ENCODE measurements around the gene TTN.

The TTN gene

GRCh38 chr2:178733975-178734374 is 73.2 kb downstream of the TTN start:
- Histone ChIP-seq H3K9ac (ENCODE audit: low read depth, low read length) (no peak overlapping the region), H3K4me2 (ENCODE audit: low read length) (no peak overlapping the region), H3K9me3 (replicated peaks; ENCODE audit: low read length) (no peaks in the 10 kb centered on the region), H3K4me3 (ENCODE audit: low read length) (no peak overlapping the region), H3K4me1 (ENCODE audit: control insufficient read depth, insufficient read depth, low read length) (no peaks in the 10 kb centered on the region), H3K27me3 (ENCODE audit: control insufficient read depth, insufficient read depth, low read length) (no peaks in the 10 kb centered on the region), H3K36me3 (ENCODE audit: insufficient read depth, low read length) (no peaks in the 10 kb centered on the region)

DNA sequence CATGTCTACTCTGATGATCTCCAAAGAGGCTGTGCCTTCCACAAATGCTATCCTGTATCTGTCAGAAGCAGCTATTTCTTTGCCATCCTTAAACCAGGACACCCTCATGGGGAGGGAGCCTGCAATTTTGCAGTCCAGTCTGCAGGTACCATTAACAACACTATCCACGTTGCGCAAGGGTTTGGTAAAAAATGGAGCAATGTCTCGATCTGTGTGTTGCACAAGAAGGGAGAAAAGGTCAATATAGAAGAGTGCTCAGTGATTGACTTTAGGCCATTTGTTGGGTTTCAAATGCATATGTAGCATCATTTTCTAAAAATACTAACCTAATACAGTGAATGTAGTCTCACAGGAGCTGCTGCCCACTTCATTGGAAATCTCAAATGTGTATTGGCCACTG is 74.3 kb downstream of the TTN start:
- H3K4me1 ChIP-seq (ENCODE audit: control insufficient read depth, insufficient read depth, low read length) = no peaks in the 10 kb centered on the region
- H3K9me3 ChIP-seq (replicated peaks; ENCODE audit: low read length) = no peaks in the 10 kb centered on the region
- H3K4me2 ChIP-seq (ENCODE audit: low read length) = no peak overlapping the region
- H3K36me3 ChIP-seq (ENCODE audit: insufficient read depth, low read length) = no peaks in the 10 kb centered on the region
- H3K4me3 ChIP-seq (ENCODE audit: low read length) = no peak overlapping the region
- no peak overlapping the region for H3K9ac ChIP-seq (ENCODE audit: low read depth, low read length)
- H3K27me3 ChIP-seq (ENCODE audit: control insufficient read depth, insufficient read depth, low read length) = no peaks in the 10 kb centered on the region

DNA sequence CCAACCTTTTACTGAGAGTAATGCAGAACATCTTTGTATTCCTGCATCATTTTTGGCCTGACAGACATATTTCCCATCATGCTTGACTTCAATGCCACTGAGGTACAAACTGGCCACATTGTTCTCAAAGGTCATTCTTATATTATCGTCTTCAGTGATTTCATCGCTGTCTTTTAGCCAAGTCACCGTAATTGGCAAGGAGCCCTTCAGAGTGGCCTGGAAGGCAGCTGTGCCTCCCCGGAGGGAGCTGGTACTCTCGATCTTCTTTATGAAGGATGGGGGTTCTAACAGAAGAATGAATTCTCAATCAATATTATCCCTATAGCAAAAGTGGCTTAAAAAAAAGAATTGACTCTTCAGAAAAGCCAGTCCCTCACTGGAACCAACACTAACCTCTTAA is 75.9 kb downstream of the TTN start:
- no peak overlapping the region for H3K4me2 ChIP-seq (ENCODE audit: low read length)
- H3K36me3 ChIP-seq (ENCODE audit: insufficient read depth, low read length) = no peaks in the 10 kb centered on the region
- H3K4me3 ChIP-seq (ENCODE audit: low read length) = no peak overlapping the region
- no peak overlapping the region for H3K9ac ChIP-seq (ENCODE audit: low read depth, low read length)
- no peaks in the 10 kb centered on the region for H3K27me3 ChIP-seq (ENCODE audit: control insufficient read depth, insufficient read depth, low read length)
- no peaks in the 10 kb centered on the region for H3K4me1 ChIP-seq (ENCODE audit: control insufficient read depth, insufficient read depth, low read length)
- no peaks in the 10 kb centered on the region for H3K9me3 ChIP-seq (replicated peaks; ENCODE audit: low read length)

GRCh38 chr2:178730049-178730448 is 77.2 kb downstream of the TTN start:
- Histone ChIP-seq H3K9me3 (replicated peaks; ENCODE audit: low read length) (no peaks in the 10 kb centered on the region), H3K9ac (ENCODE audit: low read depth, low read length) (no peak overlapping the region), H3K4me1 (ENCODE audit: control insufficient read depth, insufficient read depth, low read length) (no peaks in the 10 kb centered on the region), H3K4me3 (ENCODE audit: low read length) (no peak overlapping the region), H3K36me3 (ENCODE audit: insufficient read depth, low read length) (no peaks in the 10 kb centered on the region), H3K4me2 (ENCODE audit: low read length) (no peak overlapping the region), H3K27me3 (ENCODE audit: control insufficient read depth, insufficient read depth, low read length) (no peaks in the 10 kb centered on the region)

DNA sequence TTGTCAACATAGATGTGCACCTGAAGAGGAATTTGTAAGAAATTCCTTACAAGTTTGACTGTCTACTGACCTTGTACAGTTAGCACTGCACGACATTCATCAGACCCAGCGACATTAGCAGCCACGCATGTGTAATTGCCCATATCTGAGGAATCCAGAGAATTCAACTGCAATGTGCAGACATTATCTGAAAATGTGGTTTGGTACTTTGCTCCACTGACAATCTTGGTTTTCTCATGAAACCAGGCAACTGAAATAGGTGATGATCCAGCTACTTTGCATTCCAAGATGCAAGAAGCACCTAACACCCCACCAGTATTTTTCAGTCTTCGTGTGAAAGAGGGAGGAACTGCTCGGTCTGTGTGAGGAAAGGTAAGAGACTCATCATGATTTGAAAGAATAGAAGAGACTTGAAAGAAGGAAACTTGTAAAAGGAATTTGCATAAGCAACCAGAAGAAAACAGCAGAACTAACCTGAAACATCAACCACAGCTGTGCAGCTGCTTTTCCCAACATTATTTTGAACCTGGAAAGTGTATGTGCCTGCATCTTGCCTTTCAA is 83.4 kb downstream of the TTN start:
- no peak overlapping the region for H3K4me3 ChIP-seq (ENCODE audit: low read length)
- H3K4me2 ChIP-seq (ENCODE audit: low read length) = no peak overlapping the region
- peaks cover 4% of the 10 kb centered on the region for H3K27me3 ChIP-seq (ENCODE audit: control insufficient read depth, insufficient read depth, low read length)
- H3K9ac ChIP-seq (ENCODE audit: low read depth, low read length) = no peak overlapping the region
- no peaks in the 10 kb centered on the region for H3K36me3 ChIP-seq (ENCODE audit: insufficient read depth, low read length)
- no peaks in the 10 kb centered on the region for H3K4me1 ChIP-seq (ENCODE audit: control insufficient read depth, insufficient read depth, low read length)
- no peaks in the 10 kb centered on the region for H3K9me3 ChIP-seq (replicated peaks; ENCODE audit: low read length)

GRCh38 chr2:178722296-178722695 is 84.9 kb downstream of the TTN start:
- Histone ChIP-seq H3K36me3 (ENCODE audit: insufficient read depth, low read length) (no peaks in the 10 kb centered on the region), H3K9ac (ENCODE audit: low read depth, low read length) (no peak overlapping the region), H3K4me1 (ENCODE audit: control insufficient read depth, insufficient read depth, low read length) (no peaks in the 10 kb centered on the region), H3K4me3 (ENCODE audit: low read length) (no peak overlapping the region), H3K9me3 (replicated peaks; ENCODE audit: low read length) (no peaks in the 10 kb centered on the region), H3K4me2 (ENCODE audit: low read length) (no peak overlapping the region), H3K27me3 (ENCODE audit: control insufficient read depth, insufficient read depth, low read length) (peaks cover 4% of the 10 kb centered on the region)

DNA sequence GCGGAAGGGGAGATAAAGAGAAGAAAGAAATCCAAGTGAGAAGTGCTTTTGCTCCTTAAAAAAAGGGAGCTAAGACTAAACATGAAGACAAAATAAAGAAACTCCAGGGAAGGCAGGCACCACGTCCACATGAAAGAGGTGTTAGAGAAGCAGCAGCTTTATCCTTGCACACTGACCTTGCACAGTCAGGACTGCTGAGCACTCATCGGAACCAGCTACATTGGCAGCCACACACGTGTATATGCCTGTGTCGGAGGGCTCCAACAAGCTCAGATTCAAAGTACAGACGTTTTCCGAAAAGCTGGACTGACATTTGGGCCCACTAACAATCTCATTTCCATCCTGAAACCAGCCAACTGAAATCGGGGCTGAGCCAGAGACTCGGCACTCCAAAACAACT is 88.2 kb downstream of the TTN start:
- Histone ChIP-seq H3K36me3 (ENCODE audit: insufficient read depth, low read length) (no peaks in the 10 kb centered on the region), H3K27me3 (ENCODE audit: control insufficient read depth, insufficient read depth, low read length) (peaks cover 4% of the 10 kb centered on the region), H3K9me3 (replicated peaks; ENCODE audit: low read length) (no peaks in the 10 kb centered on the region), H3K4me1 (ENCODE audit: control insufficient read depth, insufficient read depth, low read length) (no peaks in the 10 kb centered on the region), H3K4me3 (ENCODE audit: low read length) (no peak overlapping the region), H3K4me2 (ENCODE audit: low read length) (no peak overlapping the region), H3K9ac (ENCODE audit: low read depth, low read length) (no peak overlapping the region)

DNA sequence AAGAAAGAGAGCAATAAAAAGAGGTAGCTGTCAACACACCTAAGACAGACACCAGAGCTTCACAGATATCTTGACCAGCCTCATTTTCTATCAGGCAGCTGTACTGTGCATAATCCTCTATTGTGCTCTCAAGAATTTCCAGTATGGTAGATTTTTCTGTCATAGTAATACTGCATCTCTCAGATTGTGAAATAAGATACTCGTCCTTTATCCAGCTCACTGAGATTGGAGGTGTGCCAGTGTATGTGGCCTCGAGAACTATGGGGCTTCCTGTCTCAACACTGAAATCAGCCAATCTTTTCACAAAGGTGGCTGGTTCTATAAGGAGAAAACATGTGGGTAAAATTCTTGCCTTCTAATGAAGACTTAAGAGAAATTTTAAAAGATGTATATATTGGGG is 88.9 kb downstream of the TTN start:
- no peaks in the 10 kb centered on the region for H3K36me3 ChIP-seq (ENCODE audit: insufficient read depth, low read length)
- H3K4me2 ChIP-seq (ENCODE audit: low read length) = no peak overlapping the region
- H3K9me3 ChIP-seq (replicated peaks; ENCODE audit: low read length) = no peaks in the 10 kb centered on the region
- H3K9ac ChIP-seq (ENCODE audit: low read depth, low read length) = no peak overlapping the region
- peaks cover 4% of the 10 kb centered on the region for H3K27me3 ChIP-seq (ENCODE audit: control insufficient read depth, insufficient read depth, low read length)
- no peaks in the 10 kb centered on the region for H3K4me1 ChIP-seq (ENCODE audit: control insufficient read depth, insufficient read depth, low read length)
- H3K4me3 ChIP-seq (ENCODE audit: low read length) = no peak overlapping the region

DNA sequence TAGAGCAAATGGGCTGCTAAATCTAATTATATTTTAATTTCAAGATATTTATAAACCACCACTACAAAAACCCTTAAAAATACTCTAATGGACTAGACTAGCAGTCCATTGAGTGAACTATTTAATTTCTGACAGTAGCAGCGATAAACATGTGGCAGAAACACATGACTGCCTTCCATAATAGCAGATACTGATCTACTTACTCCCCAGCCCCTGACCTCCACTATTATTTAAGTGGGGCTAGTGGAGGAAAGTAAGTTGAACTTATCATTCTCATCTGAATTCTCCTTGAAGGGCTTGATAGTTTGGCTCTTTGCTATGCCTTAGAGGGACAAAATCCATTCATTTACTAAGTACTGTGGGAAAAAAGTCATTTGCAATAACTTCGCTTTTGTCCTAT is 90.8 kb downstream of the TTN start:
- Histone ChIP-seq H3K9ac (ENCODE audit: low read depth, low read length) (no peak overlapping the region), H3K36me3 (ENCODE audit: insufficient read depth, low read length) (no peaks in the 10 kb centered on the region), H3K4me1 (ENCODE audit: control insufficient read depth, insufficient read depth, low read length) (no peaks in the 10 kb centered on the region), H3K4me3 (ENCODE audit: low read length) (no peak overlapping the region), H3K9me3 (replicated peaks; ENCODE audit: low read length) (no peaks in the 10 kb centered on the region), H3K4me2 (ENCODE audit: low read length) (no peak overlapping the region), H3K27me3 (ENCODE audit: control insufficient read depth, insufficient read depth, low read length) (no peaks in the 10 kb centered on the region)

- no peaks in the 10 kb centered on the region for H3K4me1 ChIP-seq (ENCODE audit: control insufficient read depth, insufficient read depth, low read length)
- H3K4me3 ChIP-seq (ENCODE audit: low read length) = no peak overlapping the region
- H3K36me3 ChIP-seq (ENCODE audit: insufficient read depth, low read length) = no peaks in the 10 kb centered on the region
- no peak overlapping the region for H3K4me2 ChIP-seq (ENCODE audit: low read length)
- H3K9me3 ChIP-seq (replicated peaks; ENCODE audit: low read length) = no peaks in the 10 kb centered on the region
- H3K27me3 ChIP-seq (ENCODE audit: control insufficient read depth, insufficient read depth, low read length) = no peaks in the 10 kb centered on the region
- no peak overlapping the region for H3K9ac ChIP-seq (ENCODE audit: low read depth, low read length)
These were observed 91.9 kb downstream of the TTN start for GRCh38 chr2:178715366-178715765.

DNA sequence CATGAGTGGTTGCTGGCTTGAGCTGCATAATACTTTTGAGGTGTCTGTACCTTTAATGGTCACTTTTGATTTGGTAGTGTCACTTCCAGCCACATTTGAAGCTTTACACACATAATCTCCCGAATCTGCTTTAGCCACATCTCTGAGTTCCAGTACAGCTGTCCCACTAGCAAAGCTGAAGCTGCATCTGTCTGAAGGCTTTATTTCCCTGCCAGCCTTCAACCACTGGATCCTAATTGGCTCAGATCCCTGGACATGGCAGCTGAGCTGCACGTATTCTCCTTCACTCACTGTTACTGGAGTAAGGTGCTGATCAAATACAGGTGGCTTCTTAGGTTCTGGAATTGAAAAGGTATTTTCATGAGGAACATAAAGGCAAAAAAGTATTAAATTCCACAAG is 99.7 kb downstream of the TTN start:
- Histone ChIP-seq H3K4me1 (ENCODE audit: control insufficient read depth, insufficient read depth, low read length) (no peaks in the 10 kb centered on the region), H3K36me3 (ENCODE audit: insufficient read depth, low read length) (no peaks in the 10 kb centered on the region), H3K4me2 (ENCODE audit: low read length) (no peak overlapping the region), H3K27me3 (ENCODE audit: control insufficient read depth, insufficient read depth, low read length) (no peaks in the 10 kb centered on the region), H3K4me3 (ENCODE audit: low read length) (no peak overlapping the region), H3K9me3 (replicated peaks; ENCODE audit: low read length) (no peaks in the 10 kb centered on the region), H3K9ac (ENCODE audit: low read depth, low read length) (no peak overlapping the region)

DNA sequence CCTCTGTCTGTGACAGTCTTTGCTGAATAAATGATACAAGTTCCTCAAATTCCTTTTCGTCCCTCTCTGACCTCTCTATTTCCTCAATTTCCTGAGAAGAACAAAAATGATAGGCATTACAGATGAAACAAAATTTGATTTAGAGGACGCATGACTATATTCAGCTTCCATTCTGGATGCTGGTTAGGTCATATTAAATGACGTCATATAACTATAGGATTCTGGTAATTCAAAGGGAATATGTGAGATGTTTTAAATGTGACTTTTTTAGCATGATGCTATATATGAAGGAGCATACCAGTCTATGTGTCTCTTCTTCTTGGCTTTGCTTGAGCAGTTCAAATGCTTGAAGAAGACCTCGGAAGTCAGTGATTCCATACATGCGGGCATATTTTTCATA is 102.3 kb downstream of the TTN start:
- Histone ChIP-seq H3K9ac (ENCODE audit: low read depth, low read length) (no peak overlapping the region), H3K4me1 (ENCODE audit: control insufficient read depth, insufficient read depth, low read length) (no peaks in the 10 kb centered on the region), H3K27me3 (ENCODE audit: control insufficient read depth, insufficient read depth, low read length) (no peaks in the 10 kb centered on the region), H3K4me2 (ENCODE audit: low read length) (no peak overlapping the region), H3K9me3 (replicated peaks; ENCODE audit: low read length) (no peaks in the 10 kb centered on the region), H3K4me3 (ENCODE audit: low read length) (no peak overlapping the region), H3K36me3 (ENCODE audit: insufficient read depth, low read length) (no peaks in the 10 kb centered on the region)
